GM21529 (cell line): Measurements from ENCODE around the gene APOB.
A peak's percentile ranks its signal among the peaks of the same experiment; 100 is the strongest.

Experiments used
- ATAC-seq: cut with Tn5 transposase; IDR thresholded peaks from one replicate; pipeline ENCODE4 v1.9.1; 2021; ENCODE audit not compliant: unreplicated experiment

The APOB gene

DNA sequence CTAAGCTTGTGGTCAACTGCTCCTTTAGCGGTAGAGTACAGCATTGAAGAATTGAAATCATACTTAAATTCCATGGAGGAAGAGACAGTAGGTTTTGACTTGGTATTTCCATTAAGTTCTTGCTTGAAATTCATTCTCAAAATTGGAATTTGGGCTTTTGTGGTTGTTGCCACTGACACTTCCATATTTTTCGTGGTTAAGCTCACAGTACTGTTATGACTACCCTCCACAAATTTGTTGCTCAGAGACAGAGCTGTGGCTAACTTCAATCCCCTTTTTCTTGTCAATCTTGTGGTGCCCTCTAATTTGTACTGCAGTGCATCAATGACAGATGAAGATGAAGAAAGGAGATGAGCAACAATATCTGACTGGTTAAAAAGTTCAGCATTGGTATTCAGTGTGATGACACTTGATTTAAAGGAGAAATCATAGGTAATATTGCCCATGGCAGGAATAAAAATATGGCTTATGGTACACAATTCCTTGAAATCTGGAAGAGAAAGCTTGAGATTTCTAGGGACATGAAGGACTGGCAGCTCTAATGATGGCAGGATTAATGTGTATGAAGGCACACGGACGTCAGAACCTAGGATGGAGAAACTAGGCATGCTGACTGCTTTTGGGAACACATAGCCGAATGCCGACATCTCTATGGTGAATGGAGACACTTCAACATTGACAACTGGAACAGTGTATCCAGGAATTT lies 37.3 kb downstream of the APOB start:
- ATAC-seq = no peak

GRCh38 chr2:21005700-21006422 lies 38.0 kb downstream of the APOB start:
- no peak for ATAC-seq

- ATAC-seq = no peak
Observed at GRCh38 chr2:21005111-21005699, 38.7 kb downstream of the APOB start.

DNA sequence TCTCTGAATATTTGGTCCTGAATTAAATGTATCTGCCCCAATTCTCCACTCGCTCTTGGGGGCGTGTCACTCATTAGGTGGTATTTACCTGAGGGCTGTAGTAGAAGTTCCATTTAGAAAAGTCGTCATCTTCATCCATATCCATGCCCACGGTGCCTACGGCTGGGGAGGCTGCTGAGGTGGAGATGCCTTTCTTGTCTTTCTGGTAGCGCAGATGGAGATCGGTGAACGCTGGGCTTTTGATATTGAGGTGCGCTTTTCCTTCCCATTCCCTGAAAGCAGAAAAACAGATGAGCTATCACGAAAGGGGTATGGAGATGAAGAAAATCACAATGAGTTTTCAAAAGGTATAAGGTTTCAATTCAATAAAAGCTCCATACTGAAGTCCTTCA lies 39.7 kb downstream of the APOB start:
- no peak for ATAC-seq

DNA sequence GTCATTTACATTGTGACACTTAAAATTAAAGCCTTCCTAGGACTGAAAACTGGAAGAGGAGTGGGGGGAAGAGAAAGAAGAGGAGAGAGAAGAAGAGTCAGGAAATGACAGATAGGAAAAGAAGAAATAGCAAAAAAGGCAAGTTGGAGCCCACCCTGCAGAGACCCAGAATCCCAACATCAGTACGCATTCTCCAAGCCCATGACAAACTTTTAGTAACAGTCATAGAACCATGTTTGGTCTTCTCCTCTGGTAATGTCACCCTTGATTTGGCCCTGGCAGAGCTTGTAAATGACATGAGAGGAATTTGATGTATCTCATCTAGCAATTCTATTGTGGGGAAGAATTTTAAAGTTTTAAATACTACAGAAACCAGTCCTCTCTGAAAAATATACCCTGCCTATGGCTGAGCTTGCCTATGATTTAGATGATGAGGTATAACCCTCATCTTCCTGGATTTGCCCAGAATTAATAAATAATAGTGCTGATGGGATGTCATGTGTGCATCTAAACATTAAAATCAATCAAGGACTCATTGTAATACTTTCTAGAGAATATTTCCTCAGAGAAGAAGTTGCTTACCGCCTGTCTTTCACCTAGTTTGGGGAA lies 40.2 kb downstream of the APOB start:
- no peak for ATAC-seq

GRCh38 chr2:21002814-21003192 lies 41.1 kb downstream of the APOB start:
- ATAC-seq = no peak

GRCh38 chr2:21001988-21002813 lies 41.7 kb downstream of the APOB start:
- no peak for ATAC-seq

DNA sequence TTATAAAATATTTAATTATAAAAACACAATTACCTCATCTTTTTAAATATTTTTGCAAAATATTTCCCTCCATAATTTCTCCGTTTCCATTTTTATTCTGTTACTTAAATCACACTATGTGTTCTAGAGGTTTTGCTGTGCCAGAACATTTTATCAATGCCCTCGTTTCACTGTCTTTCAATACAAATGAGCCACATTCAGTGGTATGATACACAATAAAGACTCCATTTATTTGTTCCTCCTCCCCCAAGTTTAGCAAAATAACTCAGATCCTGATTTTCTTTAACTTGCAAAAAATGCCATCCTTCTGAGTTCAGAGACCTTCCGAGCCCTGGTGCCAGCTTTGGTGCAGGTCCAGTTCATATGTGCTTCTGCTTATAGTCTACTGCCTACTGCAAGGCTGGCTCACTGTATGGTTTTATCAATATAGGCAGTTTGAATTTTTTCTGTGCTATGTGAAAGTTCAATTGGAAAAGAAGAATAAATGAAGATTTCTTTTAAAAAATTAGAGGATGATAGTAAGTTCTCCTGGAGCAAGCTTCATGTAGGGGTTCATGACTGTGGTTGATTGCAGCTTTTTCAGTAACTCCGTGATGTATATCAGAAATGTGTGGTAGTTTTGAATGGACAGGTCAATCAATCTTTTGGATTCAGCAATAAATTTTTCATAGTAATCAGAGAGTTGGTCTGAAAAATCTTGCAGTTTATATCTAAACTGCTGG lies 42.5 kb downstream of the APOB start:
- no peak for ATAC-seq

GRCh38 chr2:20999906-21000645 lies 43.8 kb downstream of the APOB start:
- no peak for ATAC-seq

DNA sequence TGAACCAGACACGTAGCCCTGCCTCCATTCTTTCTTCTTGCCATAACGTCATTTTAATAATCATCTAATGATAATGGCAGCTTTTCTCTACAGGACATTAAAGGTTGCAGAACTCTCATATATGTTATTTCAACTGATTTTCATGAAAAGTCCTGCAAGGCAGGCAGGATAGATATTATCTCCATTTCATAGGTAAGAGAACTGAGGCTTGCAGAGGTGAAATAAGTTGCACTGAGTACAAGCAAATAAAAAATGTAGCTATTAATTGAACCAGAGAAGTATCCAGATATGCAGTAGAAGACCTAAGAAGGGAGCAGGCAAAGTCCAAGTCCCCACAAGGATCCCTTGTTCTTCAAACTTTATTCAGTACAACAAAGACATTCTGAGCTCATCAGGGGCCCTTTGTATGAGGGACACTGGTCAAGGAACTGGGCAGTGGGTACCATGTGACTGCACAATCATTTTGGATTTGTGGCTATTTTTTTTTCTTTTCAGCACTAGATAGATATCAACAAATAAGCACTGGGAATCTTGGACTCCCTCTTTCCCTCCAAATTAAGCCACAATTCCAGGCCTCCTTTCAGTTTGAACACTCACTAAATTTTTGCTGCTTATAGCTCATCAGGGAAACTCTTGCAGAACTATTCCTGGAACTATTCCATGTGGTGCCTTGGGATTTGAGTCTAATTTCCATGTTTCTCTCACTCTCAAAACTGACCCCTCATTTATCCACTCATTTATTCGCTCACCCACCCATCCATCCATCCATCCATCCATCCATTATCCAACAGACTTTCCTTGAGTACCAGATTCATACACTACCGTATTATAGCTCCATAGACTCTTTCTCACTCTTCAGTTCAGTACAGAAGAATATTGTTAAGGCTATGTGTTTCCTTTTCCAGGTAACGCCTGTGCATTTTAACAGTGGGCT lies 44.6 kb downstream of the APOB start:
- no peak for ATAC-seq

DNA sequence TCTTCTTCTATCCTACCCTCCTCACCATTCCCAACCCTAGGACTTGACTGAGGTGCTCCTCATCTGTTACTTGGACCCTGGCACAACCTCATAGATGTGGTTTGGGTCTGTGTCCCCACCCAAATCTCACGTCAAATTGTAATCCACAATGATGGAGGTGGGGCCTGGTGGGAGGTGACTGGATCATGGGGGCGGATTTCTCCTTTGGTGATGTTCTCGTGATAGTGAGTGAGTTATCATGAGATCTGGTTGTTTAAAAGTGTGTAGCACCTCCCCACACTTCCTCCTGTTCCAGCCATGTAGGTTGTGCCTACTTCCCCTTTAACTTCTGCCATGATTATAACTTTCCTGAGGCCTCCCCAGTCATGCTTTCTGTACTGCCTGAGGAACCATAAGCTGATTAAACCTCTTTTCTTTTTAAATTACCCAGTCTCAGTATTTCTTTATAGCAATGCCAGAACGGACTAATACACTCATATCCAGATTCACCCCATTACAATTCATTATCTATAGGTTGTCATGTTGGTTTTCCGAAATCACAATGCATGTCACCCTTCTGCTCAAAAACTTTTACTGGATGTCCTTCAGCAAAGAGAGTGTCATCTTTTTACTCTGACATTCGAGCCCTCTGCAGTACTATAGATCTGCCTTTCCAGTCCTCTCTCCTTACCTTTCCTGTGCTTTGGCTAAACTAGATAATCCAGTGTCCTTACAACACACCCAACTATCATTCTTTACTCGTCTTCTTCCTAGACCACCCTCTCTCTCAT lies 45.7 kb downstream of the APOB start:
- ATAC-seq = no peak

- ATAC-seq = peak; percentile 62
Observed at GRCh38 chr2:20994130-20994529, 49.7 kb downstream of the APOB start.

DNA sequence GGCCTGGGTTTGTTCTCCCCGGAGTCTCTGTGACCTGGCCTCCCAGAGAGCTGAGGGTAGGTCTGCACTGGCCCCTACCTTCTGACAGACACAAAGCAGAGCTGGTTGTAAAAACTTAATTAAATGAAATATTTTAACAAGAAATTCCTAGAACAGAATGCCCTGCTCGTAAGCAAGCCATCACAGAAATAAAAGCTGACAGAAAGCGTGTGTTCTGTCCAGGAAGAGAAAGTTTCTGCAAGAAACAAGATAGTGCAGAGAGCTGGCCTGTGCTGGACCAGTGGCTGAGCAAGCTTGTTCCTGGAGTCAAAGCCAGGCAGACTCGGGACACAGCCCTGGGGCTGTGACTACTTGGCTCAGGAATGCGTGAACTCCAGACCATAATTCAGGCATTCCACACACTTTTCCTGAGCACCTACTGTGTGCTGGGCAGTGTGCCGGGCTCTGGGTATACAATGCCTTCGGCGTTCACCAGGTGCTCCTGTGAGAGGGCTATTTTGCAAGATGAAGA lies 51.6 kb downstream of the APOB start:
- ATAC-seq = no peak

GRCh38 chr2:20990442-20991430 lies 53.1 kb downstream of the APOB start:
- no peak for ATAC-seq

DNA sequence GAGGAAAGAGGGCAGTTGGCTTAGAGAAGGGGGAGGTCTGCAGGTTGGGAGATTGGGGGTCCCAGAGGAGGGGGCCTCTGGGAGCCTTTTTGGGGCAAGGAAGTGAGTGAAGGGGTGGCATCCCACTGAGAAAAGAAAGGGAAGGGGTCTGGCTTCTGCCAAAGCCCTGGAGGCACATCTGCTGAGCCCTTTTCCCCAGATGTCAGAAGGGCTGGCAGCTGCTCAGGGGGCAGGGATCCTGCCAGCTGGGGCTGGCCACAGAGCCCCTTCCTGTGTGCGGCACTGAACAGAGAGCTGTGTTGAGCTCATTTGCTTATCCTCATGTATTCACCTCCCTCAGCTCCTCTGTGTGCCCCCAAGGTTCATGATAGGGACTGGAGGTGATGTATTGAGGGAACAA lies 54.5 kb downstream of the APOB start:
- no peak for ATAC-seq

- ATAC-seq = no peak
Observed at GRCh38 chr2:20988905-20989304, 55.0 kb downstream of the APOB start.
